Astrocyte (in vitro differentiated cells and primary cell): ENCODE data around the gene ENPEP. TPM values are rescaled to one million over a fixed set of nuclear protein-coding genes. Genes with fewer than 3 reads are reported as not detected.

ENCODE experiments used
- DNase-seq: peaks from one replicate; pipeline ENCODE4 v3.0.0-alpha.2; 2010; ENCODE audit warnings: low read depth
- FAIRE-seq: peaks from 2 replicates; lab custom pipeline; 2011; peaks lifted over from hg19 to GRCh38; lab: Jason Lieb, UNC
- H2AFZ ChIP-seq: 2 replicates; pipeline ENCODE4 v1.6.0; 2012; ENCODE audit warnings: low read depth, low read length, inconsistent platforms
- H3K27ac ChIP-seq: 2 replicates; pipeline ENCODE4 v1.5.1; 2011; ENCODE audit warnings: low read depth, low read length, inconsistent platforms
- H3K27me3 ChIP-seq: 2 replicates; pipeline ENCODE4 v1.6.0; 2011; ENCODE audit warnings: low read length, inconsistent platforms; ENCODE audit not compliant: insufficient read depth
- H3K36me3 ChIP-seq: 2 replicates; pipeline ENCODE4 v1.5.1; 2011; ENCODE audit warnings: low read length, inconsistent platforms; ENCODE audit not compliant: insufficient read depth
- H3K4me1 ChIP-seq: 2 replicates; pipeline ENCODE4 v1.5.1; 2011; ENCODE audit warnings: low read length, inconsistent platforms; ENCODE audit not compliant: insufficient read depth
- H3K4me2 ChIP-seq: 2 replicates; pipeline ENCODE4 v1.6.0; 2012; ENCODE audit warnings: low read length, inconsistent platforms
- H3K4me3 ChIP-seq: 2 replicates; pipeline ENCODE4 v1.5.1; 2011; ENCODE audit warnings: low read depth, mild to moderate bottlenecking, low read length, inconsistent platforms; ENCODE audit not compliant: insufficient read depth
- H3K79me2 ChIP-seq: 2 replicates; pipeline ENCODE4 v1.6.0; 2012; ENCODE audit warnings: mild to moderate bottlenecking, low read length, inconsistent platforms; ENCODE audit not compliant: insufficient read depth
- H3K9ac ChIP-seq: 2 replicates; pipeline ENCODE4 v1.6.0; 2012; ENCODE audit warnings: mild to moderate bottlenecking, low read length, inconsistent platforms
- H3K9me3 ChIP-seq: 2 replicates; pipeline ENCODE4 v1.5.1; 2012; ENCODE audit warnings: low read depth, mild to moderate bottlenecking, low read length, inconsistent platforms; ENCODE audit not compliant: insufficient read depth
- H4K20me1 ChIP-seq: 2 replicates; pipeline ENCODE4 v1.6.0; 2012; ENCODE audit warnings: low read length, inconsistent platforms; ENCODE audit not compliant: insufficient read depth
- H3K27ac Mint-ChIP-seq: one replicate; pipeline ENCODE4 v1.8.0; 2021; ENCODE audit warnings: mild to moderate bottlenecking, mixed read lengths; ENCODE audit not compliant: unreplicated experiment
- H3K27me3 Mint-ChIP-seq: one replicate; pipeline ENCODE4 v1.8.0; 2021; ENCODE audit warnings: low read depth, mixed read lengths; ENCODE audit not compliant: unreplicated experiment
- H3K36me3 Mint-ChIP-seq: one replicate; pipeline ENCODE4 v1.8.0; 2021; ENCODE audit warnings: low read depth, mixed read lengths; ENCODE audit not compliant: unreplicated experiment
- H3K4me1 Mint-ChIP-seq: one replicate; pipeline ENCODE4 v1.8.0; 2021; ENCODE audit warnings: low read depth, mixed read lengths; ENCODE audit not compliant: unreplicated experiment
- H3K4me3 Mint-ChIP-seq: one replicate; pipeline ENCODE4 v1.8.0; 2021; ENCODE audit warnings: mild to moderate bottlenecking, moderate library complexity, mixed read lengths; ENCODE audit not compliant: unreplicated experiment
- H3K9me3 Mint-ChIP-seq: one replicate; pipeline ENCODE4 v1.8.0; 2021; ENCODE audit warnings: mild to moderate bottlenecking, mixed read lengths; ENCODE audit not compliant: unreplicated experiment
- CTCF ChIP-seq: IDR thresholded peaks from 2 replicates; pipeline ENCODE4 v1.5.1; 2011; ENCODE audit warnings: low read depth, mild to moderate bottlenecking, inconsistent platforms, low read length, moderate library complexity; ENCODE audit not compliant: insufficient read depth
- EZH2 ChIP-seq: IDR thresholded peaks from 2 replicates; pipeline ENCODE4 v1.6.1; 2012; ENCODE audit warnings: mild to moderate bottlenecking, low read length, inconsistent platforms; ENCODE audit not compliant: insufficient read depth
- total RNA-seq: library from RNA; stranded (reverse); gene quantifications from 2 replicates; pipeline ENCODE4 v1.2.1, GENCODE V29; 2021

Gene ENPEP
- total RNA-seq, 1 donor from 2014 or later: 1.7 TPM

- Histone ChIP-seq H3K27me3 (no peaks in the 10 kb centered on the region), H3K4me2 (no peak overlapping the region), H3K9me3 (no peaks in the 10 kb centered on the region), H4K20me1 (no peaks in the 10 kb centered on the region), H3K36me3 (no peaks in the 10 kb centered on the region), H3K27ac (no peak overlapping the region), H3K4me1 (no peaks in the 10 kb centered on the region), H2AFZ (no peak overlapping the region), H3K4me3 (no peak overlapping the region), H3K79me2 (no peaks in the 10 kb centered on the region), H3K9ac (no peak overlapping the region)
- H3K4me1 Mint-ChIP-seq: peaks cover 2% of the 10 kb centered on the region
- no peak overlapping the region for H3K27ac Mint-ChIP-seq
- no peak for TF ChIP-seq CTCF
- no peak for TF ChIP-seq EZH2
- no peaks in the 10 kb centered on the region for H3K36me3 Mint-ChIP-seq
- DNase-seq (no peak), FAIRE-seq (no peak)
- peaks cover 1% of the 10 kb centered on the region for H3K9me3 Mint-ChIP-seq
- H3K27me3 Mint-ChIP-seq: no peaks in the 10 kb centered on the region
- no peak overlapping the region for H3K4me3 Mint-ChIP-seq
These were observed 23.4 kb upstream of the ENPEP start for GRCh38 chr4:110452546-110452945.

- Histone ChIP-seq H2AFZ (no peak overlapping the region), H3K9ac (no peak overlapping the region), H3K27ac (no peak overlapping the region), H3K4me2 (no peak overlapping the region), H3K9me3 (no peaks in the 10 kb centered on the region), H3K27me3 (peaks cover 7% of the 10 kb centered on the region), H3K4me1 (no peaks in the 10 kb centered on the region), H3K4me3 (no peak overlapping the region), H3K79me2 (no peaks in the 10 kb centered on the region), H3K36me3 (no peaks in the 10 kb centered on the region), H4K20me1 (no peaks in the 10 kb centered on the region)
- TF ChIP-seq EZH2: no peak
- TF ChIP-seq CTCF: no peak
- FAIRE-seq (no peak), DNase-seq (no peak)
- Mint-ChIP-seq H3K27ac (no peak overlapping the region), H3K27me3 (no peaks in the 10 kb centered on the region), H3K4me1 (peaks cover 2% of the 10 kb centered on the region), H3K4me3 (no peak overlapping the region), H3K36me3 (no peaks in the 10 kb centered on the region), H3K9me3 (peaks cover 1% of the 10 kb centered on the region)
These were observed 21.5 kb upstream of the ENPEP start for GRCh38 chr4:110454441-110454840.

GRCh38 chr4:110458494-110459266, 17.3 kb upstream of the ENPEP start:
- H2AFZ ChIP-seq: no peak overlapping the region
- no peaks in the 10 kb centered on the region for H3K4me1 ChIP-seq
- H3K4me2 ChIP-seq: no peak overlapping the region
- no peaks in the 10 kb centered on the region for H3K36me3 ChIP-seq
- no peak overlapping the region for H3K27ac ChIP-seq
- H3K79me2 ChIP-seq: no peaks in the 10 kb centered on the region
- Mint-ChIP-seq H3K36me3 (no peaks in the 10 kb centered on the region), H3K4me1 (peaks cover 2% of the 10 kb centered on the region), H3K27ac (no peak overlapping the region), H3K4me3 (no peak overlapping the region), H3K9me3 (no peaks in the 10 kb centered on the region), H3K27me3 (no peaks in the 10 kb centered on the region)
- no peak for DNase-seq
- no peak overlapping the region for H3K4me3 ChIP-seq
- no peaks in the 10 kb centered on the region for H3K9me3 ChIP-seq
- peaks cover 9% of the 10 kb centered on the region for H3K27me3 ChIP-seq
- H3K9ac ChIP-seq: no peak overlapping the region
- TF ChIP-seq EZH2 (no peak), CTCF (no peak)
- FAIRE-seq: no peak
- no peaks in the 10 kb centered on the region for H4K20me1 ChIP-seq
